HEK293 (cell line): ENCODE measurements around the gene YPEL5.

Experiments
- CTCF ChIA-PET: fragments of 350-600 bp; formaldehyde crosslinking; extraction: SDS; loops from one replicate; lab custom pipeline; 2021; ENCODE audit warnings: antibody characterized with exemption; lab: Yijun Ruan, JAX
- POLR2A ChIA-PET: fragments of 300-600 bp; formaldehyde crosslinking; extraction: SDS; loops from one replicate; lab custom pipeline; 2020; ENCODE audit warnings: antibody characterized with exemption, inconsistent platforms; lab: Yijun Ruan, JAX
- H3K27ac ChIP-seq: fragments of 200-500 bp; sonication (Bioruptor generic); 2 replicates; pipeline ENCODE4 v1.5.1; 2014; ENCODE audit warnings: low read depth, low read length, control low read depth, inconsistent platforms; ENCODE audit errors: extremely low read depth
- H3K36me3 ChIP-seq, 2 experiments: fragments of 200-500 bp in 1 of 2; sonication (Bioruptor generic) in 1 of 2; 1 replicate in 1 of 2; 2 replicates in 1 of 2; pipeline ENCODE4 v1.5.1; 2014 to 2017; ENCODE audit warnings: inconsistent platforms in 2 of 2, low read length in 2 of 2; ENCODE audit not compliant: control insufficient read depth in 2 of 2, insufficient read depth in 1 of 2
- H3K4me1 ChIP-seq: fragments of 200-500 bp; sonication (Bioruptor generic); 2 replicates; pipeline ENCODE4 v1.5.1; 2014; ENCODE audit warnings: mild to moderate bottlenecking, low read length, inconsistent platforms; ENCODE audit not compliant: control insufficient read depth, insufficient read depth
- H3K4me3 ChIP-seq: 2 replicates; pipeline ENCODE4 v1.5.1; 2011; ENCODE audit warnings: low read depth, mild to moderate bottlenecking, control low read depth, low read length, moderate library complexity
- H3K9me3 ChIP-seq: fragments of 200-500 bp; sonication (Bioruptor generic); 2 replicates; pipeline ENCODE4 v1.5.1; 2014; ENCODE audit warnings: low read depth, low read length, inconsistent platforms; ENCODE audit not compliant: control insufficient read depth, insufficient read depth
- ATF2 ChIP-seq: fragments of 450-650 bp; formaldehyde crosslinking; IDR thresholded peaks from 2 replicates; pipeline ENCODE4 v1.5.1; 2016; ENCODE audit warnings: missing biosample characterization, missing genetic modification characterization, low read depth
- PATZ1 ChIP-seq: fragments of 450-650 bp; formaldehyde crosslinking; IDR thresholded peaks from 2 replicates; pipeline ENCODE4 v1.5.1; 2016; ENCODE audit warnings: missing biosample characterization, missing genetic modification characterization
- REST ChIP-seq: fragments of 450-650 bp; formaldehyde crosslinking; IDR thresholded peaks from 2 replicates; pipeline ENCODE4 v1.5.1; 2016; ENCODE audit warnings: missing biosample characterization, missing genetic modification characterization
- SCRT2 ChIP-seq: fragments of 450-650 bp; formaldehyde crosslinking; IDR thresholded peaks from 2 replicates; pipeline ENCODE4 v1.5.1; 2016; ENCODE audit warnings: missing biosample characterization, missing genetic modification characterization
- SETDB1 ChIP-seq: IDR thresholded peaks from one replicate; pipeline ENCODE4 v1.6.1; 2017; ENCODE audit warnings: mild to moderate bottlenecking, low read length, moderate library complexity, mixed read lengths; ENCODE audit not compliant: insufficient read length
- ZBTB44 ChIP-seq: fragments of 450-650 bp; IDR thresholded peaks from 2 replicates; pipeline ENCODE4 v1.5.1; 2018; ENCODE audit warnings: missing biosample characterization, mild to moderate bottlenecking, missing genetic modification characterization
- ZBTB48 ChIP-seq: fragments of 450-650 bp; formaldehyde crosslinking; IDR thresholded peaks from 2 replicates; pipeline ENCODE4 v1.5.1; 2016; ENCODE audit warnings: missing biosample characterization, missing genetic modification characterization
- ZNF133 ChIP-seq: fragments of 450-650 bp; formaldehyde crosslinking; IDR thresholded peaks from 2 replicates; pipeline ENCODE4 v1.5.1; 2016; ENCODE audit warnings: missing biosample characterization, missing genetic modification characterization
- ZNF19 ChIP-seq: fragments of 450-650 bp; formaldehyde crosslinking; IDR thresholded peaks from 2 replicates; pipeline ENCODE4; 2016; ENCODE audit warnings: missing biosample characterization, missing genetic modification characterization, low read depth
- ZNF202 ChIP-seq: fragments of 450-650 bp; formaldehyde crosslinking; IDR thresholded peaks from 2 replicates; pipeline ENCODE4 v1.5.1; 2016; ENCODE audit warnings: missing biosample characterization, missing genetic modification characterization, borderline replicate concordance
- ZNF248 ChIP-seq: fragments of 450-650 bp; formaldehyde crosslinking; IDR thresholded peaks from 2 replicates; pipeline ENCODE4 v1.5.1; 2017; ENCODE audit warnings: missing biosample characterization, missing genetic modification characterization
- ZNF302 ChIP-seq: fragments of 450-650 bp; formaldehyde crosslinking; IDR thresholded peaks from 2 replicates; pipeline ENCODE4 v1.5.1; 2016; ENCODE audit warnings: missing biosample characterization, missing genetic modification characterization, low read depth
- ZNF324 ChIP-seq: fragments of 450-650 bp; formaldehyde crosslinking; IDR thresholded peaks from 2 replicates; pipeline ENCODE4 v1.5.1; 2016; ENCODE audit warnings: missing biosample characterization, missing genetic modification characterization
- ZNF362 ChIP-seq: fragments of 450-650 bp; formaldehyde crosslinking; IDR thresholded peaks from 2 replicates; pipeline ENCODE4 v1.5.1; 2016; ENCODE audit warnings: missing biosample characterization, missing genetic modification characterization
- ZNF37A ChIP-seq: fragments of 450-650 bp; IDR thresholded peaks from 2 replicates; pipeline ENCODE4 v1.5.1; 2018; ENCODE audit warnings: missing biosample characterization, missing genetic modification characterization
- ZNF488 ChIP-seq: fragments of 450-650 bp; formaldehyde crosslinking; IDR thresholded peaks from 2 replicates; pipeline ENCODE4 v1.5.1; 2016; ENCODE audit warnings: missing biosample characterization, missing genetic modification characterization
- ZNF623 ChIP-seq: fragments of 450-650 bp; formaldehyde crosslinking; IDR thresholded peaks from 2 replicates; pipeline ENCODE4 v1.5.1; 2016; ENCODE audit warnings: missing biosample characterization, missing genetic modification characterization
- ZNF654 ChIP-seq: fragments of 450-650 bp; formaldehyde crosslinking; IDR thresholded peaks from 2 replicates; pipeline ENCODE4 v1.5.1; 2016; ENCODE audit warnings: low read depth, missing biosample characterization, missing genetic modification characterization
- ZNF660 ChIP-seq: fragments of 450-650 bp; IDR thresholded peaks from 2 replicates; pipeline ENCODE4 v1.5.1; 2018; ENCODE audit warnings: missing biosample characterization, mild to moderate bottlenecking, missing genetic modification characterization
- ZNF664 ChIP-seq: fragments of 450-650 bp; formaldehyde crosslinking; IDR thresholded peaks from 2 replicates; pipeline ENCODE4 v1.5.1; 2016; ENCODE audit warnings: missing biosample characterization, missing genetic modification characterization
- ZNF843 ChIP-seq: fragments of 450-650 bp; formaldehyde crosslinking; IDR thresholded peaks from 2 replicates; pipeline ENCODE4 v1.5.1; 2016; ENCODE audit warnings: missing biosample characterization, missing genetic modification characterization

The YPEL5 gene

GRCh38 chr2:30165050-30165520 lies 18.3 kb downstream of the YPEL5 start (continued):
- TF ChIP-seq PATZ1 (no peak), ZNF843 (tag by site-specific recombination) (no peak), ATF2 (tag by site-specific recombination) (0 out of 2 replicates have a peak, but pooled peaks have one; percentile 8), ZBTB48 (peak; percentile 90), ZNF362 (tag by site-specific recombination) (peak; percentile 91), ZNF660 (tag by site-specific recombination) (peak; percentile 70; the same call in 1 of the 2 replicates), ZNF654 (tag by site-specific recombination) (peak; percentile 93), SCRT2 (peak; percentile 37), ZNF202 (no peak)

GRCh38 chr2:30165617-30166016 lies 18.8 kb downstream of the YPEL5 start:
- CTCF ChIA-PET = interaction anchor here (0.5 to 7.7 kb wide), 76 partner anchors 9 to 1208 kb away, joined by 3 to 358 read pairs (median 5); partner anchors contain the start of genes LCLAT1 and YPEL5
- no peak overlapping the region for H3K27ac ChIP-seq
- POLR2A ChIA-PET = interaction anchor here (0.7 to 2.3 kb wide), 3 partner anchors 19 to 190 kb away, joined by 3 to 10 read pairs (median 3); partner anchors contain the start of genes LBH and YPEL5
- H3K4me1 ChIP-seq = no peaks in the 10 kb centered on the region
- H3K36me3 ChIP-seq = no peaks in the 10 kb centered on the region
- H3K9me3 ChIP-seq = no peaks in the 10 kb centered on the region
- no peak for TF ChIP-seq ZNF37A (tag by site-specific recombination)
- TF ChIP-seq ZNF133 (tag by site-specific recombination) = no peak
- TF ChIP-seq ZNF248 (tag by site-specific recombination) = no peak
- TF ChIP-seq ZNF488 (tag by site-specific recombination) = no peak
- no peak for TF ChIP-seq SETDB1
- TF ChIP-seq ZNF623 (tag by site-specific recombination) = no peak
- no peak for TF ChIP-seq ZNF19
- TF ChIP-seq ZNF664 = no peak
- no peak overlapping the region for H3K4me3 ChIP-seq

- Histone ChIP-seq H3K4me3 (no peak overlapping the region), H3K36me3 (no peaks in the 10 kb centered on the region), H3K9me3 (no peaks in the 10 kb centered on the region), H3K27ac (no peak overlapping the region), H3K4me1 (no peaks in the 10 kb centered on the region)
- POLR2A ChIA-PET = no interaction called here
- CTCF ChIA-PET = interaction anchor here (1.3 kb wide), 1 partner anchor 539 kb away, joined by 5 read pairs; no protein-coding TSS in a partner anchor
- TF ChIP-seq ZNF302 (tag by site-specific recombination) (no peak), REST (tag by site-specific recombination) (no peak), ZNF202 (no peak), ATF2 (tag by site-specific recombination) (no peak), ZBTB44 (tag by site-specific recombination) (no peak), ZNF324 (no peak)
Measured at GRCh38 chr2:30172627-30173026, 25.8 kb downstream of the YPEL5 start.
